ENCODE measurements around the gene CRELD2.

The CRELD2 gene

GRCh38 chr22:49889071-49889470 is 29.4 kb upstream of the CRELD2 start:
- DNase-seq: no peak

GRCh38 chr22:49892226-49892899 is 26.1 kb upstream of the CRELD2 start:
- DNase-seq: no peak

GRCh38 chr22:49893025-49893424 is 25.4 kb upstream of the CRELD2 start:
- DNase-seq: no peak

- no peak for DNase-seq
These were observed 23.9 kb upstream of the CRELD2 start for GRCh38 chr22:49894322-49895054.

- no peak for DNase-seq
These were observed 22.2 kb upstream of the CRELD2 start for GRCh38 chr22:49896201-49896600.

- no peak for DNase-seq
These were observed 21.3 kb upstream of the CRELD2 start for GRCh38 chr22:49897015-49897684.

GRCh38 chr22:49899530-49899929 is 18.9 kb upstream of the CRELD2 start:
- no peak for DNase-seq

- no peak for DNase-seq
These were observed 17.8 kb upstream of the CRELD2 start for GRCh38 chr22:49900441-49901230.

- DNase-seq: no peak
These were observed 17.0 kb upstream of the CRELD2 start for GRCh38 chr22:49901457-49901856.

GRCh38 chr22:49903322-49904039 is 15.0 kb upstream of the CRELD2 start:
- peak; percentile 42 for DNase-seq

GRCh38 chr22:49904040-49904369 is 14.4 kb upstream of the CRELD2 start:
- DNase-seq: peak; percentile 22

GRCh38 chr22:49905465-49905864 is 13.0 kb upstream of the CRELD2 start:
- no peak for DNase-seq

GRCh38 chr22:49906071-49906798 is 12.2 kb upstream of the CRELD2 start:
- DNase-seq: peak; percentile 41

- no peak for DNase-seq
These were observed 11.6 kb upstream of the CRELD2 start for GRCh38 chr22:49906799-49907290.

GRCh38 chr22:49907807-49908206 is 10.6 kb upstream of the CRELD2 start:
- no peak for DNase-seq

GRCh38 chr22:49909476-49910205 is 8.8 kb upstream of the CRELD2 start:
- peak; percentile 47 for DNase-seq

- DNase-seq: peak; percentile 42
These were observed 7.9 kb upstream of the CRELD2 start for GRCh38 chr22:49910229-49911155.

GRCh38 chr22:49911881-49912625 is 6.4 kb upstream of the CRELD2 start:
- DNase-seq: no peak

- DNase-seq: no peak
These were observed 5.4 kb upstream of the CRELD2 start for GRCh38 chr22:49913026-49913425.

All from islet precursor cell (in vitro differentiated cells).